ENCODE measurements around the gene NCAPG2. TPM values are rescaled to one million over a fixed set of nuclear protein-coding genes. Genes with fewer than 3 reads are reported as not detected.

NCAPG2 gene
- total RNA-seq, 2 experiments from 2014 or later, result 61.8 to 111 TPM

GRCh38 chr7:158585721-158586498, 118.7 kb downstream of the NCAPG2 start:
- no peaks in the 10 kb centered on the region for H3K4me1 ChIP-seq (ENCODE audit: insufficient read depth, low read length, poor library complexity, severe bottlenecking)
- ChIA-PET CTCF (ENCODE audit: unreplicated experiment) (no interaction called here), POLR2A (no interaction called here)
- no peak overlapping the region for H3K27ac ChIP-seq (ENCODE audit: low read depth, low read length, poor library complexity, severe bottlenecking)
- TF ChIP-seq, protein P1, sequence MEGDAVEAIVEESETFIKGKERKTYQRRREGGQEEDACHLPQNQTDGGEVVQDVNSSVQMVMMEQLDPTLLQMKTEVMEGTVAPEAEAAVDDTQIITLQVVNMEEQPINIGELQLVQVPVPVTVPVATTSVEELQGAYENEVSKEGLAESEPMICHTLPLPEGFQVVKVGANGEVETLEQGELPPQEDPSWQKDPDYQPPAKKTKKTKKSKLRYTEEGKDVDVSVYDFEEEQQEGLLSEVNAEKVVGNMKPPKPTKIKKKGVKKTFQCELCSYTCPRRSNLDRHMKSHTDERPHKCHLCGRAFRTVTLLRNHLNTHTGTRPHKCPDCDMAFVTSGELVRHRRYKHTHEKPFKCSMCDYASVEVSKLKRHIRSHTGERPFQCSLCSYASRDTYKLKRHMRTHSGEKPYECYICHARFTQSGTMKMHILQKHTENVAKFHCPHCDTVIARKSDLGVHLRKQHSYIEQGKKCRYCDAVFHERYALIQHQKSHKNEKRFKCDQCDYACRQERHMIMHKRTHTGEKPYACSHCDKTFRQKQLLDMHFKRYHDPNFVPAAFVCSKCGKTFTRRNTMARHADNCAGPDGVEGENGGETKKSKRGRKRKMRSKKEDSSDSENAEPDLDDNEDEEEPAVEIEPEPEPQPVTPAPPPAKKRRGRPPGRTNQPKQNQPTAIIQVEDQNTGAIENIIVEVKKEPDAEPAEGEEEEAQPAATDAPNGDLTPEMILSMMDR (conservative IDR thresholded peaks at IDR 0.05; ENCODE audit: low read length), result no peak
- TF ChIP-seq EZH2phosphoT487 (IDR thresholded peaks at IDR 0.05; ENCODE audit: borderline replicate concordance, low read depth, low read length), result no peak
- DNase-seq (ENCODE audit: low spot score), result no peak
- no TSS peak for BruUV-seq (replicated peaks)
- no peak overlapping the region for H3K4me2 ChIP-seq (ENCODE audit: low read length)
- no peaks in the 10 kb centered on the region for H3K79me2 ChIP-seq (ENCODE audit: insufficient read depth, low read depth, low read length)
- intact Hi-C loops (cut with micrococcal nuclease; ENCODE audit: unreplicated experiment), result no loop called here
- no peaks in the 10 kb centered on the region for H3K36me3 ChIP-seq (ENCODE audit: insufficient read depth, low read length)
- no peaks in the 10 kb centered on the region for H3K9me3 ChIP-seq (ENCODE audit: low read length)
- H3K4me3 ChIP-seq (ENCODE audit: low read depth, low read length, poor library complexity, severe bottlenecking), result no peak overlapping the region
- H3K9me2 ChIP-seq (ENCODE audit: insufficient read depth, low read length), result no peaks in the 10 kb centered on the region
- no peak overlapping the region for H2AFZ ChIP-seq (ENCODE audit: low read length)
- no peaks in the 10 kb centered on the region for H4K20me1 ChIP-seq (ENCODE audit: insufficient read depth, low read length)

DNA sequence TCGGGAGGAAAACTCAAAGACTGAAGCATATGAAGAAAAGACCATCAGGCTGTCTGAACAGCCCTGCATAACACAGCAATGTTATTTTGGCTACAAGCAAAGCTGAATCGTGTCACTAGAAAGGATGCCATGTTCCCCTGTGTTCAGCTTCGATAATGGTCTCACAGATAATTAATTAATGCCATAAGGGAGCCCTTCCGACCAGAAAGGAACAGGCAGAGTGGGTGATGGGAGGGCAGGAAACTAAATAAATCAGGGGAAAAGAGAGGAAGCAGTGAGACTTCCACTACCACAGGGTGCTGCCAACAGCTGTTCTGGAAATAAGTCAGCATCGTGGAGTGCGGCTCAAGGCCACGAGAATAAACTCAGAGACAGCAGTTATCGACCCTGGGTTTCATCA, 120.2 kb downstream of the NCAPG2 start:
- no peaks in the 10 kb centered on the region for H4K20me1 ChIP-seq (ENCODE audit: insufficient read depth, low read length)
- no peaks in the 10 kb centered on the region for H3K4me1 ChIP-seq (ENCODE audit: insufficient read depth, low read length, poor library complexity, severe bottlenecking)
- CTCF ChIA-PET (ENCODE audit: unreplicated experiment), result no interaction called here
- BruUV-seq (replicated peaks), result no TSS peak
- POLR2A ChIA-PET, result interaction anchor here (0.5 kb wide), 1 partner anchor 13 kb away, joined by 3 read pairs; no protein-coding TSS in a partner anchor
- DNase-seq (ENCODE audit: low spot score), result no peak
- no peaks in the 10 kb centered on the region for H3K36me3 ChIP-seq (ENCODE audit: insufficient read depth, low read length)
- H3K9me3 ChIP-seq (ENCODE audit: low read length), result peaks cover 8% of the 10 kb centered on the region; the same call in 1 of the 2 replicates
- TF ChIP-seq EZH2phosphoT487 (IDR thresholded peaks at IDR 0.05; ENCODE audit: borderline replicate concordance, low read depth, low read length), result no peak
- TF ChIP-seq, protein P1 (conservative IDR thresholded peaks at IDR 0.05; ENCODE audit: low read length), result no peak
- H3K27ac ChIP-seq (ENCODE audit: low read depth, low read length, poor library complexity, severe bottlenecking), result no peak overlapping the region
- H3K4me2 ChIP-seq (ENCODE audit: low read length), result no peak overlapping the region
- intact Hi-C loops (cut with micrococcal nuclease; ENCODE audit: unreplicated experiment), result no loop called here
- no peaks in the 10 kb centered on the region for H3K9me2 ChIP-seq (ENCODE audit: insufficient read depth, low read length)
- no peak overlapping the region for H3K4me3 ChIP-seq (ENCODE audit: low read depth, low read length, poor library complexity, severe bottlenecking)
- no peak overlapping the region for H2AFZ ChIP-seq (ENCODE audit: low read length)
- H3K79me2 ChIP-seq (ENCODE audit: insufficient read depth, low read depth, low read length), result no peaks in the 10 kb centered on the region

GRCh38 chr7:158583810-158584209, 120.8 kb downstream of the NCAPG2 start:
- POLR2A ChIA-PET, result no interaction called here
- no peak for DNase-seq (ENCODE audit: low spot score)
- no peaks in the 10 kb centered on the region for H3K79me2 ChIP-seq (ENCODE audit: insufficient read depth, low read depth, low read length)
- CTCF ChIA-PET (ENCODE audit: unreplicated experiment), result no interaction called here
- H3K27ac ChIP-seq (ENCODE audit: low read depth, low read length, poor library complexity, severe bottlenecking), result no peak overlapping the region
- H3K4me2 ChIP-seq (ENCODE audit: low read length), result no peak overlapping the region
- BruUV-seq (replicated peaks), result no TSS peak
- no peak for TF ChIP-seq EZH2phosphoT487 (IDR thresholded peaks at IDR 0.05; ENCODE audit: borderline replicate concordance, low read depth, low read length)
- TF ChIP-seq, protein P1 (conservative IDR thresholded peaks at IDR 0.05; ENCODE audit: low read length), result no peak
- intact Hi-C loops (cut with micrococcal nuclease; ENCODE audit: unreplicated experiment), result no loop called here
- no peaks in the 10 kb centered on the region for H4K20me1 ChIP-seq (ENCODE audit: insufficient read depth, low read length)
- no peaks in the 10 kb centered on the region for H3K36me3 ChIP-seq (ENCODE audit: insufficient read depth, low read length)
- no peaks in the 10 kb centered on the region for H3K4me1 ChIP-seq (ENCODE audit: insufficient read depth, low read length, poor library complexity, severe bottlenecking)
- H3K4me3 ChIP-seq (ENCODE audit: low read depth, low read length, poor library complexity, severe bottlenecking), result no peak overlapping the region
- no peak overlapping the region for H2AFZ ChIP-seq (ENCODE audit: low read length)
- no peaks in the 10 kb centered on the region for H3K9me2 ChIP-seq (ENCODE audit: insufficient read depth, low read length)
- H3K9me3 ChIP-seq (ENCODE audit: low read length), result peaks cover 10% of the 10 kb centered on the region; the same call in 1 of the 2 replicates
